ENCODE data around the gene GRM8.

The GRM8 gene

DNA sequence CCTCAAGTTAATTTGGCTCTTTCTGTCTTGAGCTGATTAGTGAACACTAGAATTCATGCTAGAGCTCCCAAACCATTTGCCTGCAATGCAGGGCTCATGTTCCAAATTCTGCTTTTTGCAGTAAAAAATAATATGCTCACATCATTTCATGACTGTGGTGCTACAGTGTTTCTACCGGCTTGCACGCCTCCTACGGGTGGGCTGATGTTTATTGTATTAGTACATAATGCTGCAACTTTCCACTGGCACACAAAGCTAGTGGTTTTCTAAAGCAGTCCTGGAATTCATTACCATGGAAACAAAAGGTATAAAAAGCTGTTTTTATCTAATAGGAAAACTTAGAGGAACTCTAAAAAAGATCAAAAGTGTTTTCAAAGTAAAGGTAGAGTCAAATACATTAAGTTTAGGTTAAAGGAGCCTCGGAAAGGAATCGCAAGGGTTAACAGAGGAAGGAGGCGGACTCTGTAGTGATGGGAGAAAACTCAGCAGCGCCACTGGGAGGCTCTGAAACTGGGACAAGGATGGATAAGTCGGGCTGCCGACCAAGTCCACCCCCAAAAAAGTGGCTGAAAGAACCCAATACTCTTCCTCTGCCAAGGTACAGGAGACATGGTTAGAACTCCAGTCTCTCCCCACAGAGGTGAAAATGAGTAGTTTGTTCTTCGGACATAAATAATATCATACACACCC is 25.9 kb downstream of the GRM8 start:
- no peaks in the 10 kb centered on the region for H3K36me3 ChIP-seq
- no peak for DNase-seq
- H3K9me3 ChIP-seq: no peaks in the 10 kb centered on the region
- TF ChIP-seq, protein P1, sequence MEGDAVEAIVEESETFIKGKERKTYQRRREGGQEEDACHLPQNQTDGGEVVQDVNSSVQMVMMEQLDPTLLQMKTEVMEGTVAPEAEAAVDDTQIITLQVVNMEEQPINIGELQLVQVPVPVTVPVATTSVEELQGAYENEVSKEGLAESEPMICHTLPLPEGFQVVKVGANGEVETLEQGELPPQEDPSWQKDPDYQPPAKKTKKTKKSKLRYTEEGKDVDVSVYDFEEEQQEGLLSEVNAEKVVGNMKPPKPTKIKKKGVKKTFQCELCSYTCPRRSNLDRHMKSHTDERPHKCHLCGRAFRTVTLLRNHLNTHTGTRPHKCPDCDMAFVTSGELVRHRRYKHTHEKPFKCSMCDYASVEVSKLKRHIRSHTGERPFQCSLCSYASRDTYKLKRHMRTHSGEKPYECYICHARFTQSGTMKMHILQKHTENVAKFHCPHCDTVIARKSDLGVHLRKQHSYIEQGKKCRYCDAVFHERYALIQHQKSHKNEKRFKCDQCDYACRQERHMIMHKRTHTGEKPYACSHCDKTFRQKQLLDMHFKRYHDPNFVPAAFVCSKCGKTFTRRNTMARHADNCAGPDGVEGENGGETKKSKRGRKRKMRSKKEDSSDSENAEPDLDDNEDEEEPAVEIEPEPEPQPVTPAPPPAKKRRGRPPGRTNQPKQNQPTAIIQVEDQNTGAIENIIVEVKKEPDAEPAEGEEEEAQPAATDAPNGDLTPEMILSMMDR (IDR thresholded peaks at IDR 0.05; ENCODE audit: low read depth, low read length): no peak
- H3K4me3 ChIP-seq (ENCODE audit: low read depth, low read length): no peak overlapping the region
- no peaks in the 10 kb centered on the region for H3K4me1 ChIP-seq
- peaks cover 17% of the 10 kb centered on the region; the same call in 1 of the 2 replicates for H3K27me3 ChIP-seq

DNA sequence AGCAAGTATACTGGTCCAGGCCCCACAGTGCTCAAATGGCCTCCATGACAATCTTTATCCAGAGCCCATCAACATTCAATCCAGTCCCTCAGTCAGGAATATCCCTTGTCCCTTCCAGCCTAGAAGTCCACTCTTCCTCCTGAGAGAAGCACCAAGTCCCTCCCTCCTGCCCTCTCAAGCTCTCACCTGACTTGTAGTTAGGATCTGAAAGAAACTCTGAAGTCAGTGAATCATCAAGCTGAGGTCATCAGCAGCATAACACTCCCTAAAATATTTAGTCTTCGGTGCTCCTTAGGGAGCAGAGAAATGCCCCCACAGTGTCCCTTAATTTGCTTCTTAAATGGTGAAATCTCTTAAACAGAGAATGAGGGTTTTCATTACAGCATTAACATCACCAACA is 31.0 kb downstream of the GRM8 start:
- TF ChIP-seq, protein P1 (IDR thresholded peaks at IDR 0.05; ENCODE audit: low read depth, low read length): no peak
- no peak overlapping the region for H3K4me3 ChIP-seq (ENCODE audit: low read depth, low read length)
- 0 out of 2 replicates have a peak, but pooled peaks cover 8% of the 10 kb centered on the region for H3K27me3 ChIP-seq
- DNase-seq: no peak
- no peaks in the 10 kb centered on the region for H3K9me3 ChIP-seq
- H3K36me3 ChIP-seq: no peaks in the 10 kb centered on the region
- no peaks in the 10 kb centered on the region for H3K4me1 ChIP-seq

DNA sequence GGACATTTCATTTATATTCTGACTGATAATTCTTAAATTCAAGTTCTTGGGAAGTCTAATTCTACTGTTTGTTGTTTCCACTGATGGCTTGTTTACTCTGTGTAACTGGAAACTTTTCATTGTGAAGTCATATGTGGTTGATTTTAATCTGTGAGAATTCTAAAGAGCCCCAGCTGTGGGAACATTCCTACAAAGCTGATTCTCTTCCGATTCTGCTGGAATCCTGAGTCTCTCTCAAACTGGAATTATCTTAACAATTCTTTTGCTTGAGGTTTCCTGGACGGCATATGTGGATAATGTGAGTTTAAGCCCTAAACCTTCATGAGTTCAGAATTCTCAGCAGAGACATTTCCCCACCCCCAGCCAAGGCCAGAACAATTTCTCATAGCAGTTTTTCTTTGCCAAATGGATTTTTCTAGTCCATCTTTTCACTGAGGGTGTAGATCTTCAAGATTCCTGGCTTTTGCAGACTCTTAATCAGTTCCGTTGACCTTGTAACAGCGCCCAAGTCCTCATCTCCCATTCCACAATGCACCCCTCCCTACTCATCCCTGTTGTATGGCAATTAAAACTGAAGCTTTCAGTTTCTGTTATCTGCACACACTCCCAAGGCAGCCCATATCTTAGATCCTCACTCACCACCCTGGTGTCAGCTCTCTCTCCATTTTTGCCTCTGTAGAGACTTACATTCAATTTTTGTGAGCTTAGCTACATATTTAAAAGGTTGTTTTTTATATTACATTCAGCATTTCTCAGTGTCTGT is 37.6 kb downstream of the GRM8 start:
- no peak overlapping the region for H3K4me3 ChIP-seq (ENCODE audit: low read depth, low read length)
- H3K4me1 ChIP-seq: no peaks in the 10 kb centered on the region
- no peaks in the 10 kb centered on the region for H3K36me3 ChIP-seq
- TF ChIP-seq, protein P1 (IDR thresholded peaks at IDR 0.05; ENCODE audit: low read depth, low read length): no peak
- no peak for DNase-seq
- H3K9me3 ChIP-seq: no peaks in the 10 kb centered on the region
- no peaks in the 10 kb centered on the region for H3K27me3 ChIP-seq

DNA sequence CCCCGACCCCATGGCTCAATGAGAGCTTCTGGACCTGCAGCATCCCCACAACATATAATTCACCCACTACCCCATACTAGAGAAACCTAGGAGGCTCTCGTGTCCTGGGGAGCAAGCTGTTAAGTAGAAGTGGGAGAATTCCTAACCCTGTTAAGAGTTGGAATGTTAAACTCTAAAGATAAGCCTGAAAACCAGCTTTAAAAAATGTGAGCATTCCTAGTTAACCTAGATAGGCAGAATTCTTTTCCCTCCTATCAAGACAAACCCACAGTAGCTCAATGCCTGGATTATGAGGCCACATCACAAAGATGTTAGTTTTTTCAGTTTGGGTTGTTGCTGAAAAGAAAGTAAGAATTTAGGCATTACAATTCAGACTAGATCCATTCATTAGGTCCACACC is 42.9 kb downstream of the GRM8 start:
- no peaks in the 10 kb centered on the region for H3K9me3 ChIP-seq
- no peak overlapping the region for H3K4me3 ChIP-seq (ENCODE audit: low read depth, low read length)
- no peaks in the 10 kb centered on the region for H3K4me1 ChIP-seq
- TF ChIP-seq, protein P1 (IDR thresholded peaks at IDR 0.05; ENCODE audit: low read depth, low read length): no peak
- no peaks in the 10 kb centered on the region for H3K36me3 ChIP-seq
- no peaks in the 10 kb centered on the region; the same call in 1 of the 2 replicates for H3K27me3 ChIP-seq
- DNase-seq: no peak

DNA sequence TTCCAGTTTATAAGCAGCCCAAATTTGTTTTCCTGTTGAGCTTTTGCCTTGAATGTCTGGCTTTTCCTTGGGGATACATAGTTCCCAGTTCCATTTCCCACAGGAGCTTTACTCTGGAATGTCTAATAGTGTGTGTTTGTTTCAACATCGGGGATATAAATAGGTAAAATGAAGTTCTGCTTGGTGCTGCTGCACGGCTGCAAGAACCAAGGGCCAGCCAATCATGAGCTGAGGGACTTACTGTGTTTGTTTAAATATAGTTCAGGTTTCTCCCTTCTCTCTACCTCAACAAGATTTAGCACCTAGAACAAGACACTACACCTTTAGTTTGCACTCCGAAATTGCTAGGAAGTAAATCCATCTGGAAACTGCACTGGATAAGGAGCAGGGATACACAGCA is 43.9 kb downstream of the GRM8 start:
- no peaks in the 10 kb centered on the region for H3K36me3 ChIP-seq
- DNase-seq: no peak
- H3K9me3 ChIP-seq: no peaks in the 10 kb centered on the region
- no peaks in the 10 kb centered on the region for H3K4me1 ChIP-seq
- H3K27me3 ChIP-seq: no peaks in the 10 kb centered on the region; the same call in 1 of the 2 replicates
- H3K4me3 ChIP-seq (ENCODE audit: low read depth, low read length): no peak overlapping the region
- TF ChIP-seq, protein P1 (IDR thresholded peaks at IDR 0.05; ENCODE audit: low read depth, low read length): no peak

DNA sequence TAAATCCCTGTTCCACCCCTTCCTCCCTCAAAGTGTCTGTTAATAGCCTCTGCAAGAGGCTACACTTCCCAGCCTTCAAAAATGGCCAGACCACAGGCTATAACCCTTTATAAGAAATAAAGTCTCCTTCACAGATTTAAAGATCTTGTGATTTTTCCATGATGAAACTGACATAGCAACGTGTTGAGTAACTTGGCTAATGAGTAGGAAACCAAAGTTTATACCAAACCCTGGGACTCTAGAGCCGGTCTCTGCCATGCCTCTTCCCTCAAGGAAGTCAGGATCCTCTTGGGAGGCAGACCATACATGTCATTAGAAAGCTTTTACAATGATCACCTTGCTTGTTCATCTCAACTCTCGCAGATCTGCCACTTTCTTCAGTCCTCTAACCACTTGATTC is 44.4 kb downstream of the GRM8 start:
- Histone ChIP-seq H3K4me1 (no peaks in the 10 kb centered on the region), H3K27me3 (no peaks in the 10 kb centered on the region; the same call in 1 of the 2 replicates)

More for the DNA sequence above, 44.4 kb downstream of the GRM8 start:
- no peak overlapping the region for H3K4me3 ChIP-seq (ENCODE audit: low read depth, low read length)
- H3K9me3 ChIP-seq: no peaks in the 10 kb centered on the region
- DNase-seq: no peak
- H3K36me3 ChIP-seq: no peaks in the 10 kb centered on the region
- TF ChIP-seq, protein P1 (IDR thresholded peaks at IDR 0.05; ENCODE audit: low read depth, low read length): no peak

Data from BE2C (cell line).